GM21825 (cell line): ENCODE data around the gene TMEM109.
"Not testable (repeated sequence)": the region's sequence is repeated elsewhere in the genome, so short reads cannot be mapped to it uniquely, and the experiment has no call there.

ENCODE experiments used
- ATAC-seq: cut with Tn5 transposase; IDR thresholded peaks from one replicate; pipeline ENCODE4 v1.9.1; 2021; ENCODE audit warnings: mild to moderate bottlenecking, moderate library complexity; ENCODE audit not compliant: unreplicated experiment

Gene TMEM109

GRCh38 chr11:60909680-60910280 is 4.2 kb upstream of the TMEM109 start:
- ATAC-seq: not testable (repeated sequence)

- ATAC-seq: peak; percentile 29
Observed at GRCh38 chr11:60910281-60910687, 3.7 kb upstream of the TMEM109 start.

GRCh38 chr11:60910711-60911380 is 3.1 kb upstream of the TMEM109 start:
- no peak for ATAC-seq

GRCh38 chr11:60912223-60912850 is 1.6 kb upstream of the TMEM109 start:
- no peak for ATAC-seq

GRCh38 chr11:60912851-60913528 is 968 bp upstream of the TMEM109 start:
- ATAC-seq: no peak

- ATAC-seq: peak; percentile 3
Observed at GRCh38 chr11:60914633-60915247, 782 bp downstream of the TMEM109 start.

- ATAC-seq: peak; percentile 49
Observed at GRCh38 chr11:60915248-60915914, 1.4 kb downstream of the TMEM109 start.

GRCh38 chr11:60916669-60917206 is 2.8 kb downstream of the TMEM109 start:
- ATAC-seq: no peak

GRCh38 chr11:60917267-60917666 is 3.3 kb downstream of the TMEM109 start:
- ATAC-seq: no peak

GRCh38 chr11:60918251-60918938 is 4.4 kb downstream of the TMEM109 start:
- ATAC-seq: no peak

- ATAC-seq: no peak
Observed at GRCh38 chr11:60918939-60919265, 4.9 kb downstream of the TMEM109 start.

GRCh38 chr11:60919320-60919719 is 5.4 kb downstream of the TMEM109 start:
- ATAC-seq: no peak

- ATAC-seq: no peak
Observed at GRCh38 chr11:60919956-60920355, 6.0 kb downstream of the TMEM109 start.

GRCh38 chr11:60921259-60921658 is 7.3 kb downstream of the TMEM109 start:
- ATAC-seq: no peak

GRCh38 chr11:60921777-60922335 is 7.9 kb downstream of the TMEM109 start:
- ATAC-seq: no peak

GRCh38 chr11:60922906-60923305 is 8.9 kb downstream of the TMEM109 start:
- no peak for ATAC-seq

GRCh38 chr11:60923326-60923725 is 9.4 kb downstream of the TMEM109 start:
- no peak for ATAC-seq

GRCh38 chr11:60923800-60924109 is 9.8 kb downstream of the TMEM109 start:
- ATAC-seq: no peak

- ATAC-seq: no peak
Observed at GRCh38 chr11:60924110-60924905, 10.3 kb downstream of the TMEM109 start, which contains the start of gene TMEM132A. TMEM132A (plus strand) TSS chr11:60924460; CDS start chr11:60924634, 174 bp downstream.
